HG03460 (cell line): ENCODE results near the gene BCL2L11.
A peak's percentile ranks its signal among the peaks of the same experiment; 100 is the strongest.

Experiments used
- ATAC-seq: cut with Tn5 transposase; IDR thresholded peaks from one replicate; pipeline ENCODE4 v1.9.1; 2021; ENCODE audit not compliant: unreplicated experiment

Gene BCL2L11

GRCh38 chr2:111188681-111189080, 68.0 kb downstream of the BCL2L11 start:
- ATAC-seq, result no peak

- no peak for ATAC-seq
Measured at GRCh38 chr2:111189106-111189505, 68.4 kb downstream of the BCL2L11 start.

- no peak for ATAC-seq
Measured at GRCh38 chr2:111190816-111191540, 70.3 kb downstream of the BCL2L11 start.

- ATAC-seq, result no peak
Measured at GRCh38 chr2:111191877-111192276, 71.2 kb downstream of the BCL2L11 start.

- no peak for ATAC-seq
Measured at GRCh38 chr2:111192776-111193368, 72.2 kb downstream of the BCL2L11 start.

GRCh38 chr2:111194835-111195621, 74.3 kb downstream of the BCL2L11 start:
- peak; percentile 72 for ATAC-seq

GRCh38 chr2:111196435-111196834, 75.7 kb downstream of the BCL2L11 start:
- ATAC-seq, result no peak

GRCh38 chr2:111198701-111199100, 78.0 kb downstream of the BCL2L11 start:
- ATAC-seq, result no peak

GRCh38 chr2:111199840-111200239, 79.1 kb downstream of the BCL2L11 start:
- ATAC-seq, result no peak

- ATAC-seq, result no peak
Measured at GRCh38 chr2:111200333-111200881, 79.7 kb downstream of the BCL2L11 start.

GRCh38 chr2:111201214-111201613, 80.5 kb downstream of the BCL2L11 start:
- ATAC-seq, result peak; percentile 73

- no peak for ATAC-seq
Measured at GRCh38 chr2:111202266-111203040, 81.7 kb downstream of the BCL2L11 start.

GRCh38 chr2:111204706-111205105, 84.0 kb downstream of the BCL2L11 start:
- no peak for ATAC-seq

- ATAC-seq, result no peak
Measured at GRCh38 chr2:111205774-111206173, 85.1 kb downstream of the BCL2L11 start.

GRCh38 chr2:111207851-111208250, 87.1 kb downstream of the BCL2L11 start:
- ATAC-seq, result no peak

- no peak for ATAC-seq
Measured at GRCh38 chr2:111208639-111209038, 87.9 kb downstream of the BCL2L11 start.

GRCh38 chr2:111209045-111209514, 88.4 kb downstream of the BCL2L11 start:
- peak; percentile 90 for ATAC-seq

GRCh38 chr2:111210036-111210435, 89.3 kb downstream of the BCL2L11 start:
- no peak for ATAC-seq

- no peak for ATAC-seq
Measured at GRCh38 chr2:111213877-111214276, 93.2 kb downstream of the BCL2L11 start.

- no peak for ATAC-seq
Measured at GRCh38 chr2:111216811-111217652, 96.3 kb downstream of the BCL2L11 start.
